NB4 (cell line): Measurements from ENCODE around the gene GNAO1.

Experiments
- DNase-seq: peaks from one replicate; pipeline ENCODE4 v3.0.0; 2010; ENCODE audit warnings: low read depth
- H3K4me3 ChIP-seq: one replicate; pipeline ENCODE4 v1.5.1; 2011; ENCODE audit warnings: mild to moderate bottlenecking, low read depth, low read length, moderate library complexity
- MYC ChIP-seq: IDR thresholded peaks from 2 replicates; pipeline ENCODE4 v1.6.1; 2011; ENCODE audit warnings: low read depth, low read length
- POLR2A ChIP-seq: IDR thresholded peaks from 2 replicates; pipeline ENCODE4 v1.6.1; 2011; ENCODE audit warnings: mild to moderate bottlenecking; ENCODE audit not compliant: insufficient read length; ENCODE audit errors: extremely low read depth
- TF ChIP-seq, protein P1 (sequence below): IDR thresholded peaks from one replicate; pipeline ENCODE4 v1.5.1; 2012; ENCODE audit warnings: low read depth, low read length
- TF ChIP-seq, protein P2 (sequence below): IDR thresholded peaks from 2 replicates; pipeline ENCODE4 v1.6.1; 2011; ENCODE audit warnings: low read depth, low read length

The GNAO1 gene

DNA sequence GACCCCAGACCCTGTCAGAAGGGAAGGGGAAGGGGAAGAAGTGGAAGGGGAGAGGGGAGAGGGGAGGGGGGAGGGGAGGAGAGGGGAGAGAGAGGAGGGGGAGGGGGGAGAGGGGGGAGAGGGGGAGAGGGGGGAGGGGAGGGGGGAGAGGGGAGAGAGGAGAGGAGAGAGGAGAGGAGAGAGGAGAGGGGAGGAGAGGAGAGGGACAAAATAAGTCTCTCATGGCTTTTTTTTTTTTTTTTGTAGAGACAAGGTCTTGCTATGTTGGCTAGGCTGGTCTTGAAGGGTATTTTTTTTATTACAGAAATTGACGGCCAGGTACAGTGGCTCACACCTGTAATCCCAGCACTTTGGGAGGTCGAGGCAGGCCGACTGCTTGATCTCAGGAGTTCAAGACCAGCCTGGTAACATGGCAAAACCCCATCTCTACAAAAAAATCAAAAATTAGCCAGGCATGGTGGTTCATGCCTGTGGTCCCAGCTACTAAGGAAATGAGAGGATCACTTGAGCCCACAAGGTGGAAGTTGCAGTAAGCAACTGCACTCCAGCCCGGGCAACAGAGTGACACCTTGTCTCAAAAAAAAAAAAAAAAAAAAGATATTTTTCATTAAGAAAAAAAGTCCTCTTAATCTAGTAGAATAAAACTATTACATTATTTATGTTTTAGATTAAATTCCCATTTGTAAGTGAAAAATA is 214.8 kb downstream of the GNAO1 start:
- TF ChIP-seq, protein P1, sequence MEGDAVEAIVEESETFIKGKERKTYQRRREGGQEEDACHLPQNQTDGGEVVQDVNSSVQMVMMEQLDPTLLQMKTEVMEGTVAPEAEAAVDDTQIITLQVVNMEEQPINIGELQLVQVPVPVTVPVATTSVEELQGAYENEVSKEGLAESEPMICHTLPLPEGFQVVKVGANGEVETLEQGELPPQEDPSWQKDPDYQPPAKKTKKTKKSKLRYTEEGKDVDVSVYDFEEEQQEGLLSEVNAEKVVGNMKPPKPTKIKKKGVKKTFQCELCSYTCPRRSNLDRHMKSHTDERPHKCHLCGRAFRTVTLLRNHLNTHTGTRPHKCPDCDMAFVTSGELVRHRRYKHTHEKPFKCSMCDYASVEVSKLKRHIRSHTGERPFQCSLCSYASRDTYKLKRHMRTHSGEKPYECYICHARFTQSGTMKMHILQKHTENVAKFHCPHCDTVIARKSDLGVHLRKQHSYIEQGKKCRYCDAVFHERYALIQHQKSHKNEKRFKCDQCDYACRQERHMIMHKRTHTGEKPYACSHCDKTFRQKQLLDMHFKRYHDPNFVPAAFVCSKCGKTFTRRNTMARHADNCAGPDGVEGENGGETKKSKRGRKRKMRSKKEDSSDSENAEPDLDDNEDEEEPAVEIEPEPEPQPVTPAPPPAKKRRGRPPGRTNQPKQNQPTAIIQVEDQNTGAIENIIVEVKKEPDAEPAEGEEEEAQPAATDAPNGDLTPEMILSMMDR, result no peak
- TF ChIP-seq MYC, result no peak
- TF ChIP-seq, protein P2, sequence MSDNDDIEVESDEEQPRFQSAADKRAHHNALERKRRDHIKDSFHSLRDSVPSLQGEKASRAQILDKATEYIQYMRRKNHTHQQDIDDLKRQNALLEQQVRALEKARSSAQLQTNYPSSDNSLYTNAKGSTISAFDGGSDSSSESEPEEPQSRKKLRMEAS, result no peak
- no peak for TF ChIP-seq POLR2A
- no peak overlapping the region for H3K4me3 ChIP-seq
- DNase-seq, result no peak
